ENCODE results near the gene ZMYND10. TPM values are rescaled to one million over a fixed set of nuclear protein-coding genes. Genes with fewer than 3 reads are reported as not detected.

Gene ZMYND10
- polyA plus RNA-seq, 1 donor (not counting 4 experiments of a cell fraction or from before 2014, with no cell fraction given) = 0.21 TPM

DNA sequence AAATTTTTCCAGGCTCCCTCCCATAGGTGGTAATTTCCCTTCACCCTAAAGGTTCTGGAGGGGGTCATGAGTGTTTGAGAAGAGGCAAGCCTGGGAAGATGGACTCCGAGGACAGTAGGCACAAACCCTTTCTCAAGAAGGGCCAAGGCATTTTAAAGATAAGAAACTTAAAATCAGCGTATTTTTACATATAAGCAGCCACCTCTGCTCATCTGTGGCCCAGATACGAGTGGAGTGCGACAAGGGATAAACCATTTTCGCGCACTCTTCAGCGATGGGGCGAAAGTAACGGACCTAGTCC is 5.4 kb downstream of the ZMYND10 start:
- Histone ChIP-seq H2AFZ (ENCODE audit: control insufficient read depth, low read length) (peak overlapping the region; percentile 82), H4K20me1 (ENCODE audit: control insufficient read depth, extremely low read depth, insufficient read depth, low read length) (no peaks in the 10 kb centered on the region), H3K4me2 (ENCODE audit: control insufficient read depth, extremely low read depth, insufficient read depth, low read depth, low read length) (peak overlapping the region; percentile 92), H3K79me2 (ENCODE audit: control insufficient read depth, insufficient read depth, low read length) (peaks cover 24% of the 10 kb centered on the region), H3K9ac (ENCODE audit: control insufficient read depth, extremely low read depth, insufficient read depth, low read length) (peak overlapping the region; percentile 71), H3K9me1 (ENCODE audit: control insufficient read depth, extremely low read depth, insufficient read depth, low read length) (no peaks in the 10 kb centered on the region), H3K9me3 (ENCODE audit: control insufficient read depth, low read depth, low read length) (no peaks in the 10 kb centered on the region), H3K4me3 (ENCODE audit: control insufficient read depth in 2 of 3, extremely low read depth in 1 of 3, insufficient read depth in 2 of 3, low read depth in 1 of 3, low read length in 3 of 3) (peak overlapping the region; percentile 44 to 74 (median 69)), H3K36me3 (ENCODE audit: control insufficient read depth in 2 of 2, extremely low read depth in 1 of 2, insufficient read depth in 2 of 2, low read length in 2 of 2) (no peaks in the 10 kb centered on the region), H3K27ac (ENCODE audit: control insufficient read depth, insufficient read depth, low read length) (peak overlapping the region; percentile 61), H3K4me1 (ENCODE audit: control insufficient read depth, extremely low read depth, insufficient read depth, low read length) (peaks cover 41% of the 10 kb centered on the region), H3K27me3 (ENCODE audit: control insufficient read depth, extremely low read depth, insufficient read depth, low read length) (no peaks in the 10 kb centered on the region)
- no peak for FAIRE-seq
- TF ChIP-seq EZH2 (IDR thresholded peaks at IDR 0.05; ENCODE audit: low read length) = no peak
- TF ChIP-seq, protein P1, sequence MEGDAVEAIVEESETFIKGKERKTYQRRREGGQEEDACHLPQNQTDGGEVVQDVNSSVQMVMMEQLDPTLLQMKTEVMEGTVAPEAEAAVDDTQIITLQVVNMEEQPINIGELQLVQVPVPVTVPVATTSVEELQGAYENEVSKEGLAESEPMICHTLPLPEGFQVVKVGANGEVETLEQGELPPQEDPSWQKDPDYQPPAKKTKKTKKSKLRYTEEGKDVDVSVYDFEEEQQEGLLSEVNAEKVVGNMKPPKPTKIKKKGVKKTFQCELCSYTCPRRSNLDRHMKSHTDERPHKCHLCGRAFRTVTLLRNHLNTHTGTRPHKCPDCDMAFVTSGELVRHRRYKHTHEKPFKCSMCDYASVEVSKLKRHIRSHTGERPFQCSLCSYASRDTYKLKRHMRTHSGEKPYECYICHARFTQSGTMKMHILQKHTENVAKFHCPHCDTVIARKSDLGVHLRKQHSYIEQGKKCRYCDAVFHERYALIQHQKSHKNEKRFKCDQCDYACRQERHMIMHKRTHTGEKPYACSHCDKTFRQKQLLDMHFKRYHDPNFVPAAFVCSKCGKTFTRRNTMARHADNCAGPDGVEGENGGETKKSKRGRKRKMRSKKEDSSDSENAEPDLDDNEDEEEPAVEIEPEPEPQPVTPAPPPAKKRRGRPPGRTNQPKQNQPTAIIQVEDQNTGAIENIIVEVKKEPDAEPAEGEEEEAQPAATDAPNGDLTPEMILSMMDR (optimal IDR thresholded peaks at IDR 0.05 in 1 of 3, IDR thresholded peaks at IDR 0.05 in 1 of 3, conservative IDR thresholded peaks at IDR 0.05 in 1 of 3; ENCODE audit: extremely low read depth in 1 of 3, insufficient read depth in 2 of 3, low read length in 3 of 3) = no peak
- dilution Hi-C loops (cut with MboI; ENCODE audit: extremely low pct_ligation_motif_present, low sequenced_read_pairs) = no loop called here
- DNase-seq (ENCODE audit: low read depth, low spot score) = no peak

DNA sequence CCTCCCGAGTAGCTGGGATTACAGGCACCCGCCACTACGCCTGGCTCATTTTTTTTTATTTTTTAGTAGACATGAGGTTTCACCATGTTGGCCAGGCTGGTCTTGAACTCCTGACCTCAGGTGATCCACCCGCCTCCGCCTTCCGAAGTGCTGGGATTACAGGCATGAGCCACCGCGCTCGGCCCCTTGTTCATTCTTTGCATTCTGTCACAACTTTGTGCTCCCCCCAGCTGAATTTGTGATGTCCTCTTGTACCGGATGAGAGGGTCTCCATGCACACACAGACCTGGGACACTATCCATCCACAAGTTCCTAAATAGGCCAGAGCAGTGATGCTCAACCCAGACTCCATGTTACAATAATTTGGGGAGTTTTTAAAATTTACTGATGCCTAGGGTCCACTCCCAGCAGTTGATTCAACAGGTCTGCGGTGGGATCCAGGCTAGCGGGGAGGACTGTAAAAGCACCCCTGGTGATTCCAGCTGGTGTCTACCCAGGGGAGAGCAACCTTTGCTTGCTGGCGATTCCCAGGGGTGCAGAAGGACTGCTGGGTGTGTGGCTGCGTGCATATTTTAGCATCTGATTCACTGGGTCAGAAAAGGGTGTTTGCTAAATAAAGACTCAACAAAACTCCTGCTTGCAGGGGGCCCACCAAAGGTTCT is 5.9 kb downstream of the ZMYND10 start:
- Histone ChIP-seq H3K9me3 (ENCODE audit: control insufficient read depth, low read depth, low read length) (no peaks in the 10 kb centered on the region), H3K4me1 (ENCODE audit: control insufficient read depth, extremely low read depth, insufficient read depth, low read length) (peaks cover 46% of the 10 kb centered on the region), H2AFZ (ENCODE audit: control insufficient read depth, low read length) (no peak overlapping the region), H3K9ac (ENCODE audit: control insufficient read depth, extremely low read depth, insufficient read depth, low read length) (peak overlapping the region; percentile 71), H4K20me1 (ENCODE audit: control insufficient read depth, extremely low read depth, insufficient read depth, low read length) (no peaks in the 10 kb centered on the region), H3K4me2 (ENCODE audit: control insufficient read depth, extremely low read depth, insufficient read depth, low read depth, low read length) (peak overlapping the region; percentile 92), H3K36me3 (ENCODE audit: control insufficient read depth in 2 of 2, extremely low read depth in 1 of 2, insufficient read depth in 2 of 2, low read length in 2 of 2) (peaks cover 1% of the 10 kb centered on the region in 2 experiments), H3K79me2 (ENCODE audit: control insufficient read depth, insufficient read depth, low read length) (peaks cover 29% of the 10 kb centered on the region), H3K27ac (ENCODE audit: control insufficient read depth, insufficient read depth, low read length) (peak overlapping the region; percentile 61), H3K4me3 (ENCODE audit: control insufficient read depth in 2 of 3, extremely low read depth in 1 of 3, insufficient read depth in 2 of 3, low read depth in 1 of 3, low read length in 3 of 3) (peak overlapping the region; percentile 44 to 74 (median 69)), H3K9me1 (ENCODE audit: control insufficient read depth, extremely low read depth, insufficient read depth, low read length) (no peaks in the 10 kb centered on the region), H3K27me3 (ENCODE audit: control insufficient read depth, extremely low read depth, insufficient read depth, low read length) (no peaks in the 10 kb centered on the region)
- dilution Hi-C loops (cut with MboI; ENCODE audit: extremely low pct_ligation_motif_present, low sequenced_read_pairs) = no loop called here
- peak; percentile 5 for FAIRE-seq
- no peak for DNase-seq (ENCODE audit: low read depth, low spot score)
- TF ChIP-seq, protein P1 (optimal IDR thresholded peaks at IDR 0.05 in 1 of 3, IDR thresholded peaks at IDR 0.05 in 1 of 3, conservative IDR thresholded peaks at IDR 0.05 in 1 of 3; ENCODE audit: extremely low read depth in 1 of 3, insufficient read depth in 2 of 3, low read length in 3 of 3) = no peak
- no peak for TF ChIP-seq EZH2 (IDR thresholded peaks at IDR 0.05; ENCODE audit: low read length)
